ENCODE results near the gene CEP20. TPM values are rescaled to one million over a fixed set of nuclear protein-coding genes. Genes with fewer than 3 reads are reported as not detected.
A peak's percentile ranks its signal among the peaks of the same experiment; 100 is the strongest.
"Not testable (repeated sequence)": the region's sequence is repeated elsewhere in the genome, so short reads cannot be mapped to it uniquely, and the experiment has no call there.

Gene CEP20
- 10 to 100 TPM; 37.2 to 39.7 (median 38.2) TPM for polyA plus RNA-seq (ENCODE audit: insufficient read length in 3 of 3)

- peak; percentile 93 to 98 (median 97) for DNase-seq (ENCODE audit: low read depth in 3 of 3, low spot score in 2 of 3)
Observed at GRCh38 chr16:15888072-15888976, at the start of gene CEP20. Gene CEP20 (minus strand): TSS chr16:15888603. CDS start chr16:15888585, 18 bp downstream.

- not testable (repeated sequence) for DNase-seq (ENCODE audit: low read depth in 3 of 3, low spot score in 2 of 3)
Observed at GRCh38 chr16:15936809-15937208, 48.4 kb upstream of the CEP20 start.

GRCh38 chr16:15934991-15935390 is 46.6 kb upstream of the CEP20 start:
- DNase-seq (ENCODE audit: low read depth in 3 of 3, low spot score in 2 of 3): no peak

- no peak for DNase-seq (ENCODE audit: low read depth in 3 of 3, low spot score in 2 of 3)
Observed at GRCh38 chr16:15933781-15934180, 45.4 kb upstream of the CEP20 start.

- DNase-seq (ENCODE audit: low read depth in 3 of 3, low spot score in 2 of 3): no peak
Observed at GRCh38 chr16:15932939-15933338, 44.5 kb upstream of the CEP20 start.

- DNase-seq (ENCODE audit: low read depth in 3 of 3, low spot score in 2 of 3): no peak
Observed at GRCh38 chr16:15928261-15929104, 40.1 kb upstream of the CEP20 start.

GRCh38 chr16:15925631-15926030 is 37.2 kb upstream of the CEP20 start:
- no peak for DNase-seq (ENCODE audit: low read depth in 3 of 3, low spot score in 2 of 3)

GRCh38 chr16:15924996-15925395 is 36.6 kb upstream of the CEP20 start:
- DNase-seq (ENCODE audit: low read depth in 3 of 3, low spot score in 2 of 3): no peak

GRCh38 chr16:15919331-15919730 is 30.9 kb upstream of the CEP20 start:
- no peak for DNase-seq (ENCODE audit: low read depth in 3 of 3, low spot score in 2 of 3)

- DNase-seq (ENCODE audit: low read depth in 3 of 3, low spot score in 2 of 3): not testable (repeated sequence)
Observed at GRCh38 chr16:15918314-15918713, 29.9 kb upstream of the CEP20 start.

- DNase-seq (ENCODE audit: low read depth in 3 of 3, low spot score in 2 of 3): no peak
Observed at GRCh38 chr16:15916323-15916722, 27.9 kb upstream of the CEP20 start.

- no peak for DNase-seq (ENCODE audit: low read depth in 3 of 3, low spot score in 2 of 3)
Observed at GRCh38 chr16:15915555-15916081, 27.2 kb upstream of the CEP20 start.

- no peak for DNase-seq (ENCODE audit: low read depth in 3 of 3, low spot score in 2 of 3)
Observed at GRCh38 chr16:15913046-15913698, 24.8 kb upstream of the CEP20 start.

- DNase-seq (ENCODE audit: low read depth in 3 of 3, low spot score in 2 of 3): no peak
Observed at GRCh38 chr16:15911198-15911597, 22.8 kb upstream of the CEP20 start.

- no peak for DNase-seq (ENCODE audit: low read depth in 3 of 3, low spot score in 2 of 3)
Observed at GRCh38 chr16:15907863-15908478, 19.6 kb upstream of the CEP20 start.

- no peak for DNase-seq (ENCODE audit: low read depth in 3 of 3, low spot score in 2 of 3)
Observed at GRCh38 chr16:15906439-15906838, 18.0 kb upstream of the CEP20 start.

GRCh38 chr16:15903960-15904359 is 15.6 kb upstream of the CEP20 start:
- no peak for DNase-seq (ENCODE audit: low read depth in 3 of 3, low spot score in 2 of 3)

GRCh38 chr16:15900901-15901500 is 12.6 kb upstream of the CEP20 start:
- DNase-seq (ENCODE audit: low read depth in 3 of 3, low spot score in 2 of 3): no peak

- DNase-seq (ENCODE audit: low read depth in 3 of 3, low spot score in 2 of 3): no peak
Observed at GRCh38 chr16:15900357-15900756, 12.0 kb upstream of the CEP20 start.
